Measurements from ENCODE around the gene POLR2M.

Gene POLR2M

GRCh38 chr15:57668016-57668415 lies 38.5 kb upstream of the POLR2M start:
- Histone ChIP-seq H3K4me2 (ENCODE audit: insufficient read depth, low read length, poor library complexity, severe bottlenecking) (no peak overlapping the region), H3K27ac (replicated peaks; ENCODE audit: low read length) (no peak overlapping the region), H3K9me3 (replicated peaks in 1 of 2; ENCODE audit: control insufficient read depth in 2 of 2, insufficient read depth in 1 of 2, low read depth in 1 of 2, low read length in 2 of 2) (no peaks in the 10 kb centered on the region), H3K4me1 (ENCODE audit: control insufficient read depth in 2 of 2, insufficient read depth in 1 of 2, low read depth in 1 of 2, low read length in 2 of 2) (no peaks in the 10 kb centered on the region), H3K27me3 (ENCODE audit: control insufficient read depth in 3 of 3, insufficient read depth in 3 of 3, low read depth in 1 of 3, low read length in 3 of 3) (peaks cover 0 to 32% (median 0%) of the 10 kb centered on the region in 3 experiments), H3K14ac (ENCODE audit: low read length) (no peak overlapping the region), H2BK15ac (ENCODE audit: low read length) (no peak overlapping the region), H2BK5ac (ENCODE audit: low read length) (no peak overlapping the region), H3K18ac (ENCODE audit: low read length) (no peak overlapping the region), H2AFZ (ENCODE audit: low read length) (no peak overlapping the region), H2BK120ac (ENCODE audit: low read depth, low read length) (no peak overlapping the region), H3K9ac (ENCODE audit: low read depth, low read length, poor library complexity) (no peak overlapping the region), H3K36me3 (replicated peaks in 1 of 2; ENCODE audit: control insufficient read depth in 2 of 2, insufficient read depth in 2 of 2, low read length in 2 of 2) (no peaks in the 10 kb centered on the region), H4K8ac (ENCODE audit: low read depth, low read length) (no peak overlapping the region), H2AK5ac (ENCODE audit: low read depth, low read length) (no peak overlapping the region), H3K79me1 (ENCODE audit: low read depth, low read length) (no peaks in the 10 kb centered on the region), H3K4ac (ENCODE audit: low read length) (no peak overlapping the region), H3K4me3 (ENCODE audit: low read length in 2 of 2) (no peak overlapping the region), H3K23ac (ENCODE audit: low read depth, low read length, poor library complexity) (no peak overlapping the region), H2BK12ac (ENCODE audit: low read length) (no peak overlapping the region), H4K91ac (ENCODE audit: low read depth, low read length, poor library complexity) (no peak overlapping the region)
- DNase-seq (ENCODE audit: low spot score): no peak
- no CpG with 5 or more reads among the region's 4 CpGs for WGBS, 2 donors (ENCODE audit: extremely low coverage in 2 of 2, insufficient read length in 2 of 2, insufficient replicate concordance in 1 of 2)

- H2BK12ac ChIP-seq (ENCODE audit: low read length): no peak overlapping the region
- no peak overlapping the region for H3K27ac ChIP-seq (replicated peaks; ENCODE audit: low read length)
- no peak overlapping the region for H3K4me2 ChIP-seq (ENCODE audit: insufficient read depth, low read length, poor library complexity, severe bottlenecking)
- H2AK5ac ChIP-seq (ENCODE audit: low read depth, low read length): no peak overlapping the region
- peaks cover 0 to 14% (median 0%) of the 10 kb centered on the region in 3 experiments for H3K27me3 ChIP-seq (ENCODE audit: control insufficient read depth in 3 of 3, insufficient read depth in 3 of 3, low read depth in 1 of 3, low read length in 3 of 3)
- H3K4ac ChIP-seq (ENCODE audit: low read length): no peak overlapping the region
- no peaks in the 10 kb centered on the region for H3K9me3 ChIP-seq (replicated peaks in 1 of 2; ENCODE audit: control insufficient read depth in 2 of 2, insufficient read depth in 1 of 2, low read depth in 1 of 2, low read length in 2 of 2)
- no peak overlapping the region for H2AFZ ChIP-seq (ENCODE audit: low read length)
- H2BK5ac ChIP-seq (ENCODE audit: low read length): no peak overlapping the region
- no peaks in the 10 kb centered on the region for H3K4me1 ChIP-seq (ENCODE audit: control insufficient read depth in 2 of 2, insufficient read depth in 1 of 2, low read depth in 1 of 2, low read length in 2 of 2)
- no peak overlapping the region for H3K14ac ChIP-seq (ENCODE audit: low read length)
- H2BK120ac ChIP-seq (ENCODE audit: low read depth, low read length): no peak overlapping the region
- H3K79me1 ChIP-seq (ENCODE audit: low read depth, low read length): no peaks in the 10 kb centered on the region
- H4K8ac ChIP-seq (ENCODE audit: low read depth, low read length): no peak overlapping the region
- no peak overlapping the region for H3K4me3 ChIP-seq (ENCODE audit: low read length in 2 of 2)
- no peak overlapping the region for H3K23ac ChIP-seq (ENCODE audit: low read depth, low read length, poor library complexity)
- WGBS, 2 donors (ENCODE audit: extremely low coverage in 2 of 2, insufficient read length in 2 of 2, insufficient replicate concordance in 1 of 2): no CpG with 5 or more reads among the region's 1 CpG
- H3K36me3 ChIP-seq (replicated peaks in 1 of 2; ENCODE audit: control insufficient read depth in 2 of 2, insufficient read depth in 2 of 2, low read length in 2 of 2): no peaks in the 10 kb centered on the region
- H4K91ac ChIP-seq (ENCODE audit: low read depth, low read length, poor library complexity): no peak overlapping the region
- DNase-seq (ENCODE audit: low spot score): no peak
- no peak overlapping the region for H3K9ac ChIP-seq (ENCODE audit: low read depth, low read length, poor library complexity)
- no peak overlapping the region for H2BK15ac ChIP-seq (ENCODE audit: low read length)
- H3K18ac ChIP-seq (ENCODE audit: low read length): no peak overlapping the region
These were observed 34.9 kb upstream of the POLR2M start for GRCh38 chr15:57671636-57672035.

DNA sequence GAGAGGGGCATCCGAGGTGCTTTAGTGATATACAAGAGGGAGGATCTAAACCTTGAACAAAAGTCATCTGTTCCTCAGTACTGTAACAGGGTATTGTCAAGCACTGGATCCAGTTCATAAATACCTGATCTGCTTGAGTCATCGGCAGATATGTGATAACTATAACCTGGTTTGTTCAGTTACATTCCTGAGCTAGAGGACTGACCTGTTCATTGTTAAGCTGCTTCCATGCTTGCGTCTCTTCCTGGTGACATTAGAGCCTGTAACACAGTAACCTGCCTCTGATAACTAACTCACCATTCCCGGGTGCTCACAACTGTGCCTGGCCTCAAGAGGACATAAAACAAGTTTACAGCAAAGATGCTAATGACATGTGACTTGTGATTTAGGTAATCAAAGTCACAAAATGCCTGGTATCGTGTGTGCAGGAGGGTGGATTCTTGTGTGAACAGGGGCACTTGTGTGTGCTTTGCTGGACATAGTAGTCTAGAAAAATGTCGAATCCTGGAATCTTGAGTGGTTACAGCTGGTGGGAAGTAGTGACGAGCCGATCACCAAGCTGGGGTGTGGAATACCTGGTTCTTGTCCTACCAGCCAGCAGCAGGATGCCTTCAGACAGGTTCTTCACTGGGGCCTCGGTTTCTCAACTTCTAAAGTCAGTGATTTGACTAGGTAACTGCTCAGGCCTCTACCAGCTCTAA lies 30.9 kb upstream of the POLR2M start:
- no peak overlapping the region for H2BK12ac ChIP-seq (ENCODE audit: low read length)
- no peak overlapping the region for H3K9ac ChIP-seq (ENCODE audit: low read depth, low read length, poor library complexity)
- H3K36me3 ChIP-seq (replicated peaks in 1 of 2; ENCODE audit: control insufficient read depth in 2 of 2, insufficient read depth in 2 of 2, low read length in 2 of 2): no peaks in the 10 kb centered on the region
- no peaks in the 10 kb centered on the region for H3K4me1 ChIP-seq (ENCODE audit: control insufficient read depth in 2 of 2, insufficient read depth in 1 of 2, low read depth in 1 of 2, low read length in 2 of 2)
- H2AK5ac ChIP-seq (ENCODE audit: low read depth, low read length): no peak overlapping the region
- H3K23ac ChIP-seq (ENCODE audit: low read depth, low read length, poor library complexity): no peak overlapping the region
- H2BK120ac ChIP-seq (ENCODE audit: low read depth, low read length): no peak overlapping the region
- peaks cover 0 to 8% (median 0%) of the 10 kb centered on the region in 3 experiments for H3K27me3 ChIP-seq (ENCODE audit: control insufficient read depth in 3 of 3, insufficient read depth in 3 of 3, low read depth in 1 of 3, low read length in 3 of 3)
- H3K9me3 ChIP-seq (replicated peaks in 1 of 2; ENCODE audit: control insufficient read depth in 2 of 2, insufficient read depth in 1 of 2, low read depth in 1 of 2, low read length in 2 of 2): no peaks in the 10 kb centered on the region
- no CpG with 5 or more reads among the region's 9 CpGs for WGBS, 2 donors (ENCODE audit: extremely low coverage in 2 of 2, insufficient read length in 2 of 2, insufficient replicate concordance in 1 of 2)
- no peak overlapping the region for H2BK5ac ChIP-seq (ENCODE audit: low read length)
- H2AFZ ChIP-seq (ENCODE audit: low read length): no peak overlapping the region
- no peak overlapping the region for H2BK15ac ChIP-seq (ENCODE audit: low read length)
- no peaks in the 10 kb centered on the region for H3K79me1 ChIP-seq (ENCODE audit: low read depth, low read length)
- no peak overlapping the region for H4K8ac ChIP-seq (ENCODE audit: low read depth, low read length)
- no peak overlapping the region for H3K4me3 ChIP-seq (ENCODE audit: low read length in 2 of 2)
- no peak overlapping the region for H3K14ac ChIP-seq (ENCODE audit: low read length)
- H3K4me2 ChIP-seq (ENCODE audit: insufficient read depth, low read length, poor library complexity, severe bottlenecking): no peak overlapping the region
- no peak for DNase-seq (ENCODE audit: low spot score)
- no peak overlapping the region for H3K4ac ChIP-seq (ENCODE audit: low read length)
- H3K18ac ChIP-seq (ENCODE audit: low read length): no peak overlapping the region
- no peak overlapping the region for H3K27ac ChIP-seq (replicated peaks; ENCODE audit: low read length)
- no peak overlapping the region for H4K91ac ChIP-seq (ENCODE audit: low read depth, low read length, poor library complexity)

DNA sequence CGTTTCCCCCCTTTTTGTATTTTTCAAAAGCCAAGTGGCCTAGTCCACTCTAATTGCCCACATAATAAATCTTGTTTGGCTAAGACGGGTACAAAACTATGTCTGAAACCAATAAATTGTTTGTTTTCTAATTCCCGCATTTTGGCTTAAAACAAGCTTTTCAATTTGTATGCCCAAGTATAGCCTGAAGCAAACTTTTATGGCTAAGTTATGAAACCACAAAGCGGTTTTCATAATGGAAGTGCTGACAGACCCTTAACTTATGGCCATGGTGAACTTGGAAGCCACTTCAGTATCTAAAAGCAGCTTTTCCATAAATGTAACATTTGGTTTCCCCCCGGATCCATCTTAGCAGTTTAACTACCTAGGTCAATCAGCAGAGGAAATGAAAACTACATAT lies 29.9 kb upstream of the POLR2M start:
- no peak overlapping the region for H2BK120ac ChIP-seq (ENCODE audit: low read depth, low read length)
- DNase-seq (ENCODE audit: low spot score): no peak
- no peak overlapping the region for H4K8ac ChIP-seq (ENCODE audit: low read depth, low read length)

More for the DNA sequence above, 29.9 kb upstream of the POLR2M start:
- WGBS, 2 donors (ENCODE audit: extremely low coverage in 2 of 2, insufficient read length in 2 of 2, insufficient replicate concordance in 1 of 2): no CpG with 5 or more reads among the region's 5 CpGs
- no peaks in the 10 kb centered on the region for H3K9me3 ChIP-seq (replicated peaks in 1 of 2; ENCODE audit: control insufficient read depth in 2 of 2, insufficient read depth in 1 of 2, low read depth in 1 of 2, low read length in 2 of 2)
- H2AFZ ChIP-seq (ENCODE audit: low read length): no peak overlapping the region
- peaks cover 0 to 3% (median 0%) of the 10 kb centered on the region in 3 experiments for H3K27me3 ChIP-seq (ENCODE audit: control insufficient read depth in 3 of 3, insufficient read depth in 3 of 3, low read depth in 1 of 3, low read length in 3 of 3)
- H3K23ac ChIP-seq (ENCODE audit: low read depth, low read length, poor library complexity): no peak overlapping the region
- H3K14ac ChIP-seq (ENCODE audit: low read length): no peak overlapping the region
- H2BK12ac ChIP-seq (ENCODE audit: low read length): no peak overlapping the region
- H3K18ac ChIP-seq (ENCODE audit: low read length): no peak overlapping the region
- no peak overlapping the region for H3K4me2 ChIP-seq (ENCODE audit: insufficient read depth, low read length, poor library complexity, severe bottlenecking)
- no peaks in the 10 kb centered on the region for H3K79me1 ChIP-seq (ENCODE audit: low read depth, low read length)
- H2BK15ac ChIP-seq (ENCODE audit: low read length): no peak overlapping the region
- H3K4me3 ChIP-seq (ENCODE audit: low read length in 2 of 2): no peak overlapping the region
- no peak overlapping the region for H3K27ac ChIP-seq (replicated peaks; ENCODE audit: low read length)
- no peaks in the 10 kb centered on the region for H3K4me1 ChIP-seq (ENCODE audit: control insufficient read depth in 2 of 2, insufficient read depth in 1 of 2, low read depth in 1 of 2, low read length in 2 of 2)
- H3K4ac ChIP-seq (ENCODE audit: low read length): no peak overlapping the region
- no peaks in the 10 kb centered on the region for H3K36me3 ChIP-seq (replicated peaks in 1 of 2; ENCODE audit: control insufficient read depth in 2 of 2, insufficient read depth in 2 of 2, low read length in 2 of 2)
- no peak overlapping the region for H3K9ac ChIP-seq (ENCODE audit: low read depth, low read length, poor library complexity)
- no peak overlapping the region for H2BK5ac ChIP-seq (ENCODE audit: low read length)
- no peak overlapping the region for H2AK5ac ChIP-seq (ENCODE audit: low read depth, low read length)
- H4K91ac ChIP-seq (ENCODE audit: low read depth, low read length, poor library complexity): no peak overlapping the region
